Measurements from ENCODE around the gene SPRING1.

Gene SPRING1

DNA sequence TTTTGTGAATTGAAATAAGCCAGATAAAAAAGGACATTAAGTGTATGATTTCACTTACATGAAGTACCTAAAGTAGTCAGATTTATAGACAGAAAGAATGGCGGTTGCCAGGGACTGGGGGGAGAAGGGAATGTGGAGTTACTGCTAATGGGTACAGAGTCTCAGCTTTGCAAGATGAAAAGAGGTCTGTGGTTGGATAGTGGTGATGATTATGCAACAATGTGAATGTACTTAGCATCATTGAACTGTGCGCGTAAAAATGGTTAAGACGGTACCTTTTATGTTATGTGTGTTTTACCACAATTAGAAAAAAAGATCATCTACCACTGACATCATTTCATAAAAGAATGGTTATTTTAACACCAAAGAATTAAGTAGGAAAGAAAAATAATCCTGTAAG is 36.2 kb upstream of the SPRING1 start:
- ChIA-PET CTCF (interaction anchor here (1.5 kb wide), 1 partner anchor 108 kb away, joined by 4 read pairs; no protein-coding TSS in a partner anchor), POLR2A (no interaction called here)
- H3K4me3 ChIP-seq (ENCODE audit: low read depth, low read length) = no peak overlapping the region
- DNase-seq (ENCODE audit: low read depth, low spot score) = no peak
- TF ChIP-seq, protein P1, sequence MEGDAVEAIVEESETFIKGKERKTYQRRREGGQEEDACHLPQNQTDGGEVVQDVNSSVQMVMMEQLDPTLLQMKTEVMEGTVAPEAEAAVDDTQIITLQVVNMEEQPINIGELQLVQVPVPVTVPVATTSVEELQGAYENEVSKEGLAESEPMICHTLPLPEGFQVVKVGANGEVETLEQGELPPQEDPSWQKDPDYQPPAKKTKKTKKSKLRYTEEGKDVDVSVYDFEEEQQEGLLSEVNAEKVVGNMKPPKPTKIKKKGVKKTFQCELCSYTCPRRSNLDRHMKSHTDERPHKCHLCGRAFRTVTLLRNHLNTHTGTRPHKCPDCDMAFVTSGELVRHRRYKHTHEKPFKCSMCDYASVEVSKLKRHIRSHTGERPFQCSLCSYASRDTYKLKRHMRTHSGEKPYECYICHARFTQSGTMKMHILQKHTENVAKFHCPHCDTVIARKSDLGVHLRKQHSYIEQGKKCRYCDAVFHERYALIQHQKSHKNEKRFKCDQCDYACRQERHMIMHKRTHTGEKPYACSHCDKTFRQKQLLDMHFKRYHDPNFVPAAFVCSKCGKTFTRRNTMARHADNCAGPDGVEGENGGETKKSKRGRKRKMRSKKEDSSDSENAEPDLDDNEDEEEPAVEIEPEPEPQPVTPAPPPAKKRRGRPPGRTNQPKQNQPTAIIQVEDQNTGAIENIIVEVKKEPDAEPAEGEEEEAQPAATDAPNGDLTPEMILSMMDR (IDR thresholded peaks at IDR 0.05; ENCODE audit: insufficient read depth, low read length, missing control alignments) = no peak

DNA sequence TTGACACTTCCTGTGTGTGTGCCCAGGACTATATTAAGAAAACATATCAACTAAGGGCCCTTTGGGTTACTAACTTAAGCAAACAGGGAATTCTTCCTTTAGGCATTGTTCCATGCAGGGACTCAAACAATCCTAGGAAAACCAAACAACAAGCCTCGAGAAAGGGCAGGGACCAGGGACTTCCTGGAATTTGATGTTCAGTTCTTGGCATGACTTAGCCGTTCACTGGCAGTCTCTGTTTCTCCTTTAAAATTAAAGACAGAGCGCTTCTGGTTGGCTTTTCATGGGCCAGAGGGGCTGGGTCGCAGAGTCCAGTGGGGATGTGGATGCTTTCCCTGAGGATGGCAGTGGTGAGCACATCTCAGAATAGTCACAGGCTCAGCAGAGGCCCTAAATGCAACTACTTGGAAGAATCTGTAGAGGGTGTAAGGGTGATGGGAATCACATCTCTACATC is 35.4 kb upstream of the SPRING1 start:
- ChIA-PET CTCF (no interaction called here), POLR2A (no interaction called here)
- TF ChIP-seq, protein P1 (IDR thresholded peaks at IDR 0.05; ENCODE audit: insufficient read depth, low read length, missing control alignments) = no peak
- DNase-seq (ENCODE audit: low read depth, low spot score) = no peak
- no peak overlapping the region for H3K4me3 ChIP-seq (ENCODE audit: low read depth, low read length)

DNA sequence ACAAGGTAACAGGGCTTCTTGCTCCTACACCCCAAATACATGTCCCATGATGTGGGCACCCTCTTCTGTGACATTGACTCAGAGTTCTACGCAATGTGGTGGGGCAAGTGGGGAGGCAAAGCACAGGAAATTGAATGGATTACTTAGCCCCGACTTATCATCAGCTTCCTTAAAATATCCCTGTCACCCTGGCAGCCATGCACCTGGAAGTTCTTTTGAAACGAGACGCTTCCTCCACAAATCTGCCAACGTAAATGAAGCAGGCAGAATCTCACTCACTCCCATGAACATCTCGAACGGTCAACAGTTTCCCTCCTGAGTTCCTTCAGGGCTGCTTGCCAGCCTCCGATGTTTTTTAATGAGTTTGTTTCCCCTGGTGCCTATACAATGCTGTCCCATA is 33.8 kb upstream of the SPRING1 start:
- ChIA-PET CTCF (no interaction called here), POLR2A (no interaction called here)
- TF ChIP-seq, protein P1 (IDR thresholded peaks at IDR 0.05; ENCODE audit: insufficient read depth, low read length, missing control alignments) = no peak
- no peak for DNase-seq (ENCODE audit: low read depth, low spot score)
- H3K4me3 ChIP-seq (ENCODE audit: low read depth, low read length) = no peak overlapping the region

DNA sequence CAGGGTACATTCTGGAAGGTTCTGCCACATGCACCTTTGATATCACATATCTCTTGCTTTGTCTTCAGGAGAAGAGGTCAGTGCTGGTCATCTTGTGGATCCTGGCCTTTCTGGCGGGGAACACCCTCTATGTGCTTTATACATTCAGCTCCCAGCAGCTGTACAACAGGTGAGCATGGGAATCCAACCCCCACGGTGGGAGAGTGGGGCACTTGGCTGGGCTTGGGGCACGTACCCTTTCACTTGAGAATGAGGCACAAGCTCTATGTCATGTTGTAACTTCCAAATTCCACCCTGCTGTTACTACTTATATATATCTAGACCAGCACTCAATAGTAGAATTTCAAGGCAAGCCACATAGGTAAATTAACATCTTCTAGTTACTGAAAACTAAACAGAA is 28.9 kb upstream of the SPRING1 start:
- ChIA-PET CTCF (interaction anchor here (0.6 kb wide), 1 partner anchor 764 kb away, joined by 3 read pairs; no protein-coding TSS in a partner anchor), POLR2A (no interaction called here)
- no peak for DNase-seq (ENCODE audit: low read depth, low spot score)
- H3K4me3 ChIP-seq (ENCODE audit: low read depth, low read length) = no peak overlapping the region
- TF ChIP-seq, protein P1 (IDR thresholded peaks at IDR 0.05; ENCODE audit: insufficient read depth, low read length, missing control alignments) = no peak

DNA sequence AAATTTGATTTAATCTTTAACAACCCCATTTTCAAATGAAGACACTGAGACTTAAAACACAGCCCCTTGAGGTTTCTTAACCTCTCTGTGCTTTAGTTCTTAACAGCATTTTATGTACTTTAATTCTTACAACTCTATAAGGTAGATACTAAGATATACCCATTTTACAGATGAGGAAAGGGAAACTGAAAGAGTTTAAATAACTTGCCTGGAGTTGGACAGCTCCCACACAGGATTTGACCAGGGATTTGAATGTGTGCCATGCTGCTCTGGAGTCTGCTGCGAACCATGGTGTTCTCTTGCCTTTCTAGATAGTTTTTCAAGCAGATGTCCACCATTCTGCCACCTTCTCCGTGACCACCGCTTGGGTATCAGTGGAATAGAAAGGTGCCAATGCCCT is 28.4 kb upstream of the SPRING1 start:
- POLR2A ChIA-PET = no interaction called here
- no peak overlapping the region for H3K4me3 ChIP-seq (ENCODE audit: low read depth, low read length)
- CTCF ChIA-PET = interaction anchor here (0.6 kb wide), 1 partner anchor 763 kb away, joined by 3 read pairs; no protein-coding TSS in a partner anchor
- TF ChIP-seq, protein P1 (IDR thresholded peaks at IDR 0.05; ENCODE audit: insufficient read depth, low read length, missing control alignments) = no peak
- no peak for DNase-seq (ENCODE audit: low read depth, low spot score)

DNA sequence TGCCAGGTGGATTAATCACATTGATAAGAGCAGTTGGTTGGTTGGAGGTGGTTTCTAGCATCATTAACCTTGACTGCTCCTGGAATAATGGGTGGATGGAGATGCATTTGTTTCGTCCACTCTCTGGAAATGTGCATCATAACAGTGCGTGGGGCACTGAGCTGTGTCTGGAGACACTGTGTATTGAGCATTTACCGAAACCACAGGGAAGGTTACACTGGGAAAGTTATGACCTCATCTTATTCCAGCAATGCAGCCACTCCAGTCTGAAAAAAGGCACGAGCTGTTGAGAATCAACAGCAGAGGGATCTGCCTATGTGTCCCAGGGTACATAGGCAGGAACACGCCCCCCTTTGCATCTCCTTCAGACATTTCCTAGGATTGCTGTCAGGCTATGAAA is 27.4 kb upstream of the SPRING1 start:
- DNase-seq (ENCODE audit: low read depth, low spot score) = no peak
- POLR2A ChIA-PET = no interaction called here
- TF ChIP-seq, protein P1 (IDR thresholded peaks at IDR 0.05; ENCODE audit: insufficient read depth, low read length, missing control alignments) = no peak
- CTCF ChIA-PET = no interaction called here
- H3K4me3 ChIP-seq (ENCODE audit: low read depth, low read length) = no peak overlapping the region

All from AG04449 (cell line).